ENCODE data around the gene IL6.

The IL6 gene

GRCh38 chr7:22724861-22725260 is 2.1 kb upstream of the IL6 start:
- Histone ChIP-seq H3K27me3 (ENCODE audit: insufficient read depth, poor library complexity, severe bottlenecking) (peaks cover 15% of the 10 kb centered on the region), H3K4me3 (replicated peaks; ENCODE audit: insufficient read depth, low read length) (no peak overlapping the region), H3K27ac (replicated peaks) (no peak overlapping the region)
- no peak for DNase-seq (ENCODE audit: low read depth in 1 of 2, low spot score in 1 of 2)
- TF ChIP-seq POLR2AphosphoS5 (IDR thresholded peaks at IDR 0.05; ENCODE audit: low read depth) (no peak), GABPA (IDR thresholded peaks at IDR 0.05; ENCODE audit: low read depth) (no peak), REST (IDR thresholded peaks at IDR 0.05; ENCODE audit: insufficient replicate concordance, low read depth) (no peak), CTCF (IDR thresholded peaks at IDR 0.05; ENCODE audit: insufficient read depth, low read length) (no peak), SPI1 (IDR thresholded peaks at IDR 0.05; ENCODE audit: borderline replicate concordance, low read depth) (no peak)

- H3K27me3 ChIP-seq (ENCODE audit: insufficient read depth, poor library complexity, severe bottlenecking), result peaks cover 15% of the 10 kb centered on the region
- DNase-seq (ENCODE audit: low read depth in 1 of 2, low spot score in 1 of 2), result peak in 1 of 2 experiments; percentile 15
- no peak overlapping the region for H3K4me3 ChIP-seq (replicated peaks; ENCODE audit: insufficient read depth, low read length)
- TF ChIP-seq CTCF (IDR thresholded peaks at IDR 0.05; ENCODE audit: insufficient read depth, low read length), result no peak
- no peak for TF ChIP-seq SPI1 (IDR thresholded peaks at IDR 0.05; ENCODE audit: borderline replicate concordance, low read depth)
- TF ChIP-seq REST (IDR thresholded peaks at IDR 0.05; ENCODE audit: insufficient replicate concordance, low read depth), result no peak
- TF ChIP-seq POLR2AphosphoS5 (IDR thresholded peaks at IDR 0.05; ENCODE audit: low read depth), result no peak
- TF ChIP-seq GABPA (IDR thresholded peaks at IDR 0.05; ENCODE audit: low read depth), result no peak
- H3K27ac ChIP-seq (replicated peaks), result no peak overlapping the region
Observed at GRCh38 chr7:22725585-22725984, 1.4 kb upstream of the IL6 start.

DNA sequence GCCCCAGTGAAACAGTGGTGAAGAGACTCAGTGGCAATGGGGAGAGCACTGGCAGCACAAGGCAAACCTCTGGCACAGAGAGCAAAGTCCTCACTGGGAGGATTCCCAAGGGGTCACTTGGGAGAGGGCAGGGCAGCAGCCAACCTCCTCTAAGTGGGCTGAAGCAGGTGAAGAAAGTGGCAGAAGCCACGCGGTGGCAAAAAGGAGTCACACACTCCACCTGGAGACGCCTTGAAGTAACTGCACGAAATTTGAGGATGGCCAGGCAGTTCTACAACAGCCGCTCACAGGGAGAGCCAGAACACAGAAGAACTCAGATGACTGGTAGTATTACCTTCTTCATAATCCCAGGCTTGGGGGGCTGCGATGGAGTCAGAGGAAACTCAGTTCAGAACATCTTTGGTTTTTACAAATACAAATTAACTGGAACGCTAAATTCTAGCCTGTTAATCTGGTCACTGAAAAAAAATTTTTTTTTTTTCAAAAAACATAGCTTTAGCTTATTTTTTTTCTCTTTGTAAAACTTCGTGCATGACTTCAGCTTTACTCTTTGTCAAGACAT is 574 bp upstream of the IL6 start:
- DNase-seq (ENCODE audit: low read depth in 1 of 2, low spot score in 1 of 2), result peak; percentile 23 to 51
- no peak overlapping the region for H3K27ac ChIP-seq (replicated peaks)
- H3K4me3 ChIP-seq (replicated peaks; ENCODE audit: insufficient read depth, low read length), result no peak overlapping the region
- peaks cover 15% of the 10 kb centered on the region for H3K27me3 ChIP-seq (ENCODE audit: insufficient read depth, poor library complexity, severe bottlenecking)
- TF ChIP-seq POLR2AphosphoS5 (IDR thresholded peaks at IDR 0.05; ENCODE audit: low read depth) (no peak), CTCF (IDR thresholded peaks at IDR 0.05; ENCODE audit: insufficient read depth, low read length) (peak; percentile 70)

DNA sequence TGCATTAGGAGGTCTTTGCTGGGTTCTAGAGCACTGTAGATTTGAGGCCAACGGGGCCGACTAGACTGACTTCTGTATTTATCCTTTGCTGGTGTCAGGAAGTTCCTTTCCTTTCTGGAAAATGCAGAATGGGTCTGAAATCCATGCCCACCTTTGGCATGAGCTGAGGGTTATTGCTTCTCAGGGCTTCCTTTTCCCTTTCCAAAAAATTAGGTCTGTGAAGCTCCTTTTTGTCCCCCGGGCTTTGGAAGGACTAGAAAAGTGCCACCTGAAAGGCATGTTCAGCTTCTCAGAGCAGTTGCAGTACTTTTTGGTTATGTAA is 675 bp downstream of the IL6 start:
- H3K27me3 ChIP-seq (ENCODE audit: insufficient read depth, poor library complexity, severe bottlenecking), result peaks cover 15% of the 10 kb centered on the region
- TF ChIP-seq GABPA (IDR thresholded peaks at IDR 0.05; ENCODE audit: low read depth) (no peak), CTCF (IDR thresholded peaks at IDR 0.05; ENCODE audit: insufficient read depth, low read length) (no peak), POLR2AphosphoS5 (IDR thresholded peaks at IDR 0.05; ENCODE audit: low read depth) (no peak), SPI1 (IDR thresholded peaks at IDR 0.05; ENCODE audit: borderline replicate concordance, low read depth) (no peak)
- no peak overlapping the region for H3K4me3 ChIP-seq (replicated peaks; ENCODE audit: insufficient read depth, low read length)
- no peak for DNase-seq (ENCODE audit: low read depth in 1 of 2, low spot score in 1 of 2)
- no peak overlapping the region for H3K27ac ChIP-seq (replicated peaks)
